ENCODE measurements around the gene FBXO44.

FBXO44 gene

GRCh38 chr1:11651017-11651416 lies 3.7 kb upstream of the FBXO44 start:
- TF ChIP-seq CTCF (conservative IDR thresholded peaks at IDR 0.05) = no peak
- peak overlapping the region; percentile 52; the same call in 1 of the 2 replicates for H3K27ac ChIP-seq

DNA sequence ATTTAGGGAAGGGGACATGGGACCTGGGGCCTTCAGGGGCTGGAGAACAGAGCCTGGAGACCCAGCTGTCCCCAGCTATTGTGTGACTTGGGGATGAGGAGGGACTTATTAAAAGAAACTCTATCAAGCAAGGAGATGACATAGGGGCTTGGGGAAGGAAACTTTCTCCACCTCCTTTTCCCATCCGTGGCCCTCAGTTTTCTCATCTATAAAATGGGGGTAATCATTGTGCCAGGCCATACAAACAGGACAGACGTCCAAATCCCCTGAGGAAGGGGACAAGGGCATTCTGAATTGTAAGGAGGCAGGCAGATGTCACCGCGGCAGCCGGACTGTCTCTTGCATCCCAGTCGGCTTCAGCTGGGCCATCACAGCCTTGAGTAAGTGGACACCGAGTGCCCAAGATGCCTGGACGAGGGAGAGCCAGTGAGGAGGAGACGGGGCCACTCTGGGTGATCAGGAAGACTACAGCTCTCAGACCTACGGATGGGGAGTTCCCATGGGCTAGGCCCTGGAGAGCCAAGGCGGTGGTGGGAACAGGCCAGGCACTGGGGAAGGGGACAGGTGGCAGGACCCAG lies 2.4 kb upstream of the FBXO44 start:
- H3K27ac ChIP-seq = no peak overlapping the region
- no peak for TF ChIP-seq CTCF (conservative IDR thresholded peaks at IDR 0.05)

DNA sequence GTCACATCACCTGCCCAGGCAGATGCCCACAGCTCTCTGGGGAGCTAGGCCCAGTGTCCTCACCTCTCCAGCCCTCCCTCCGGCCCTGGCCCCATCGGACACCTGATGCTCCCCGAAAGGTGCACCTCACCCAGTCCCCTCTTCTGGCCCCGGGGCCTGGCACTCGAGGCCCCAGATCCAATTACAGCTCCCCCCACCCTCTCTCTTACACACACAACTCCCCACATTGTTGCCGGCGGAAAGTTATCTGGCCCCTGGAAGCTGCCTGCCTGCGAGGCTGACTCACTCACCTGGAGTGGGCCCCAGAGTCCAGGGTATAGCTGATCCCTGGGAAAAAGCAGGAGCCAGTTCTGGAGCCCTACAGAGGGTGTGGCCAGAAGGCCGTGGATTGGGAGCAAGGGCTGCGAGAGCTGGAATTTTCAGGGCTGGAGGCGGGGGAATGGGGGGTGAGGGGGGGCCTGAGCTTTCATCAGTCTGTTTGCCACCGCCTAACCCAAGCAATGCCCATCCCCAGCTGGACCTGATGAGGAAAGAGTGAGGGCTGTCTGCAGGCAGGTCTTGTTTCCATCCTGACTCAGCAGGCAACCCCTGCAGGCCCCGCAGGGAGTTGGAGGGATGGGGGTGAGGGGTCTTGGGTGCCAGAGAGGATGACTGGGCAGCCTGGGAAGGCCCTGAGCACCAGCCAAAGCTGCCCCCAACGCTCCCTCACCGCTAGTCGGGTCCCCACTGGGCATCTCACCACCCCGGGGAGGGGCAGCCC lies 1.4 kb upstream of the FBXO44 start:
- no peak overlapping the region; the same call in 1 of the 2 replicates for H3K27ac ChIP-seq
- TF ChIP-seq CTCF (conservative IDR thresholded peaks at IDR 0.05) = no peak

GRCh38 chr1:11653861-11654136 lies 878 bp upstream of the FBXO44 start:
- TF ChIP-seq CTCF (conservative IDR thresholded peaks at IDR 0.05) = no peak
- peak overlapping the region; percentile 67; the same call in 1 of the 2 replicates for H3K27ac ChIP-seq

- peak overlapping the region; percentile 67; the same call in 1 of the 2 replicates for H3K27ac ChIP-seq
- no peak for TF ChIP-seq CTCF (conservative IDR thresholded peaks at IDR 0.05)
Observed at GRCh38 chr1:11654939-11655808, 497 bp downstream of the FBXO44 start.

DNA sequence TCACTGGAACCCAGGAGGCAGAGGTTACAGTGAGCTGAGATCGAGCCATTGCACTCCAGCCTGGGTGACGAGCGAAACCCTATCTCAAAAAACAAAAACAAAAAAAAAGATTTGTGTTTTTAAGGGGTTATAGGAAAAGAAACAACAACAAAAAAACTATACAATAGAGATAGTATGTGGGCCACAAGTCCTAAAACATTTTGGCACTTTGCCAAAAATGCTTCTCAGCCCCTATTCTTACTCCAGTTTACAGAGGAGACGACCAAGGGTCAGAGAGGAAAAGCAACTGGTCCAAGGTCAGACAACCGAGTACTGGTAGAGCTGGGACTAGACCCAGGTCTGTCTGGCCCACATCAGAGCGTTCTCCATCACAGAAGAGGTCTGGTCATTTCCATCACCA lies 3.0 kb downstream of the FBXO44 start:
- H3K27ac ChIP-seq = no peak overlapping the region
- TF ChIP-seq CTCF (conservative IDR thresholded peaks at IDR 0.05) = no peak

DNA sequence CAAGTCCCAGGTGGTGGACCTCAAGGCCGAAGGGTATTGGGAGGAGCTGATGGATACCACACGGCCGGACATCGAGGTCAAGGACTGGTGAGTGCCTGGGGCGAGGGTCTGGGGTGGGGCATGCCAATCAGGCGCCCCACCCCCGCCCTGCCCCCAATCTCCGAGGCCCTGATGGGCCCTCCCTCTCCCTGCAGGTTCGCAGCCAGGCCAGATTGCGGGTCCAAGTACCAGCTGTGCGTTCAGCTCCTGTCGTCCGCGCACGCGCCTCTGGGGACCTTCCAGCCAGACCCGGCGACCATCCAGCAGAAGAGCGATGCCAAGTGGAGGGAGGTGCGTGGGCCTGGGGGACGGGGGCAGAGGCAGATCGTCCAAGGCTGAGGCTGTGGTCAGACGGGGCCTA lies 3.9 kb downstream of the FBXO44 start:
- no peak for TF ChIP-seq CTCF (conservative IDR thresholded peaks at IDR 0.05)
- H3K27ac ChIP-seq = no peak overlapping the region
